ENCODE results near the gene BTBD9. TPM values are rescaled to one million over a fixed set of nuclear protein-coding genes. Genes with fewer than 3 reads are reported as not detected.

The BTBD9 gene
- total and polyA plus RNA-seq, 4 donors, result 8.7 to 73.9 (median 28.3) TPM

GRCh38 chr6:38244869-38245268 is 394.9 kb downstream of the BTBD9 start:
- H3K36me3 ChIP-seq (ENCODE audit: control insufficient read depth in 4 of 4, insufficient read depth in 4 of 4, low read length in 4 of 4), result peaks cover 0 to 4% (median 0%) of the 10 kb centered on the region in 4 donors
- no peak overlapping the region for H3K27ac ChIP-seq (ENCODE audit: low read depth in 1 of 2, low read length in 1 of 2)
- H3K27me3 ChIP-seq (ENCODE audit: control insufficient read depth in 3 of 3, insufficient read depth in 3 of 3, low read length in 2 of 3), result no peaks in the 10 kb centered on the region
- ATAC-seq (ENCODE audit: insufficient read depth, low FRiP score), result no peak
- no peak for TF ChIP-seq CTCF (IDR thresholded peaks at IDR 0.05; ENCODE audit: control extremely low read depth, extremely low read depth)
- no peaks in the 10 kb centered on the region for H3K9me3 ChIP-seq (ENCODE audit: control insufficient read depth in 4 of 4, insufficient read depth in 3 of 4, low read length in 3 of 4)
- no peak overlapping the region for H3K4me3 ChIP-seq
- 82 to 89% methylated on average over 3 of the region's 3 CpGs for WGBS, 2 donors
- DNase-seq, result no peak
- no peak overlapping the region for H3K9ac ChIP-seq (ENCODE audit: insufficient read depth in 1 of 2, low read length in 2 of 2)
- peaks cover 0 to 13% (median 6%) of the 10 kb centered on the region in 5 donors for H3K4me1 ChIP-seq (ENCODE audit: control insufficient read depth in 5 of 5, insufficient read depth in 5 of 5, low read length in 5 of 5)

- Histone ChIP-seq H3K27ac (ENCODE audit: low read depth in 1 of 2, low read length in 1 of 2) (no peak overlapping the region), H3K9me3 (ENCODE audit: control insufficient read depth in 4 of 4, insufficient read depth in 3 of 4, low read length in 3 of 4) (no peaks in the 10 kb centered on the region), H3K27me3 (ENCODE audit: control insufficient read depth in 3 of 3, insufficient read depth in 3 of 3, low read length in 2 of 3) (no peaks in the 10 kb centered on the region), H3K4me3 (no peak overlapping the region), H3K4me1 (ENCODE audit: control insufficient read depth in 5 of 5, insufficient read depth in 5 of 5, low read length in 5 of 5) (peaks cover 0 to 11% (median 2%) of the 10 kb centered on the region in 5 donors), H3K36me3 (ENCODE audit: control insufficient read depth in 4 of 4, insufficient read depth in 4 of 4, low read length in 4 of 4) (peaks cover 0 to 4% (median 0%) of the 10 kb centered on the region in 4 donors), H3K9ac (ENCODE audit: insufficient read depth in 1 of 2, low read length in 2 of 2) (no peak overlapping the region)
- ATAC-seq (ENCODE audit: insufficient read depth, low FRiP score), result no peak
- 86% methylated on average over 7 of the region's 7 CpGs for WGBS, 2 donors
- DNase-seq, result no peak
- TF ChIP-seq CTCF (IDR thresholded peaks at IDR 0.05; ENCODE audit: control extremely low read depth, extremely low read depth), result no peak
These were observed 398.4 kb downstream of the BTBD9 start for GRCh38 chr6:38241200-38241871.

GRCh38 chr6:38239719-38240451 is 399.8 kb downstream of the BTBD9 start:
- DNase-seq, result no peak
- H3K27me3 ChIP-seq (ENCODE audit: control insufficient read depth in 3 of 3, insufficient read depth in 3 of 3, low read length in 2 of 3), result no peaks in the 10 kb centered on the region
- no peak overlapping the region for H3K27ac ChIP-seq (ENCODE audit: low read depth in 1 of 2, low read length in 1 of 2)
- no peak overlapping the region for H3K9ac ChIP-seq (ENCODE audit: insufficient read depth in 1 of 2, low read length in 2 of 2)
- peaks cover 0 to 11% (median 0%) of the 10 kb centered on the region in 5 donors for H3K4me1 ChIP-seq (ENCODE audit: control insufficient read depth in 5 of 5, insufficient read depth in 5 of 5, low read length in 5 of 5)
- TF ChIP-seq CTCF (IDR thresholded peaks at IDR 0.05; ENCODE audit: control extremely low read depth, extremely low read depth), result no peak
- ATAC-seq (ENCODE audit: insufficient read depth, low FRiP score), result no peak
- no peaks in the 10 kb centered on the region for H3K9me3 ChIP-seq (ENCODE audit: control insufficient read depth in 4 of 4, insufficient read depth in 3 of 4, low read length in 3 of 4)
- peaks cover 0 to 2% (median 0%) of the 10 kb centered on the region in 4 donors for H3K36me3 ChIP-seq (ENCODE audit: control insufficient read depth in 4 of 4, insufficient read depth in 4 of 4, low read length in 4 of 4)
- no peak overlapping the region for H3K4me3 ChIP-seq
- 76 to 81% methylated on average over 5 of the region's 5 CpGs for WGBS, 2 donors
